GM12891 (cell line): ENCODE data around the gene HBG1.

Source experiments
- PAX5 ChIP-seq: IDR thresholded peaks from 2 replicates; pipeline ENCODE4 v1.6.1; 2011; ENCODE audit warnings: low read length, moderate library complexity, mild to moderate bottlenecking; ENCODE audit not compliant: insufficient read depth, severe bottlenecking
- POLR2A ChIP-seq: IDR thresholded peaks from 2 replicates; pipeline ENCODE4 v1.6.1; 2011; ENCODE audit warnings: low read depth, low read length, control low read depth
- POLR2AphosphoS5 ChIP-seq: IDR thresholded peaks from 2 replicates; pipeline ENCODE4 v1.6.1; 2011; ENCODE audit warnings: low read depth, low read length, control low read depth
- POU2F2 ChIP-seq: IDR thresholded peaks from 2 replicates; pipeline ENCODE4 v1.6.1; 2011; ENCODE audit warnings: low read depth, mild to moderate bottlenecking, control low read depth, low read length, moderate library complexity
- SPI1 ChIP-seq: IDR thresholded peaks from 2 replicates; pipeline ENCODE4 v1.6.1; 2011; ENCODE audit warnings: low read depth, low read length, control low read depth
- TAF1 ChIP-seq: IDR thresholded peaks from 2 replicates; pipeline ENCODE4 v1.6.1; 2011; ENCODE audit warnings: low read depth, low read length, control low read depth

GRCh38 chr11:5274395-5274794 is 24.7 kb upstream of the HBG1 start:
- TF ChIP-seq POLR2AphosphoS5 (no peak), POLR2A (no peak), TAF1 (no peak), SPI1 (no peak), POU2F2 (no peak), PAX5 (no peak)
